ENCODE measurements around the gene ADAMTS6.

- TF ChIP-seq CTCF (IDR thresholded peaks at IDR 0.05; ENCODE audit: insufficient read depth, low read length): no peak
- no peak for TF ChIP-seq POLR2AphosphoS5 (IDR thresholded peaks at IDR 0.05; ENCODE audit: low read depth)
Observed at GRCh38 chr5:65355301-65355700, 126.4 kb downstream of the ADAMTS6 start.
